WTC11 (cell line): ENCODE data around the gene TANGO6.

ENCODE experiments used
- AR ChIP-seq: fragments of 250-450 bp; sonication (Bioruptor Pico); IDR thresholded peaks from 2 replicates; pipeline ENCODE4 v1.9.0; 2021; ENCODE audit warnings: mild to moderate bottlenecking
- CTCF ChIP-seq: fragments of 200-600 bp; IDR thresholded peaks from 2 replicates; pipeline ENCODE4 v1.8.0; 2022; ENCODE audit warnings: antibody characterized with exemption
- FOXP1 ChIP-seq: sonication (generic); formaldehyde crosslinking; IDR thresholded peaks from 2 replicates; pipeline ENCODE4 v1.8.0; 2022; ENCODE audit warnings: missing genetic modification reagents, mild to moderate bottlenecking, moderate library complexity, borderline replicate concordance
- IRF2 ChIP-seq: sonication (generic); formaldehyde crosslinking; IDR thresholded peaks from 2 replicates; pipeline ENCODE4 v1.8.0; 2022; ENCODE audit warnings: low read depth, missing genetic modification reagents, borderline replicate concordance
- SP1 ChIP-seq: sonication (generic); formaldehyde crosslinking; conservative IDR thresholded peaks from 2 replicates; pipeline ENCODE4 v1.8.1; 2022; ENCODE audit warnings: missing genetic modification reagents
- TF ChIP-seq, protein P1 (sequence below): fragments of 250-450 bp; sonication (Bioruptor Pico); IDR thresholded peaks from 2 replicates; pipeline ENCODE4 v1.9.0; 2021; ENCODE audit warnings: mild to moderate bottlenecking
- TF ChIP-seq, protein P2 (sequence below): sonication (generic); formaldehyde crosslinking; IDR thresholded peaks from 2 replicates; pipeline ENCODE4 v1.8.0; 2023; ENCODE audit warnings: missing genetic modification reagents

GRCh38 chr16:68834550-68834949 is 8.8 kb upstream of the TANGO6 start:
- TF ChIP-seq SP1 (CRISPR knock-in tag) (no peak), FOXP1 (CRISPR knock-in tag) (no peak), CTCF (no peak), AR (CRISPR knock-in tag) (no peak), IRF2 (no peak)
- TF ChIP-seq, protein P1, sequence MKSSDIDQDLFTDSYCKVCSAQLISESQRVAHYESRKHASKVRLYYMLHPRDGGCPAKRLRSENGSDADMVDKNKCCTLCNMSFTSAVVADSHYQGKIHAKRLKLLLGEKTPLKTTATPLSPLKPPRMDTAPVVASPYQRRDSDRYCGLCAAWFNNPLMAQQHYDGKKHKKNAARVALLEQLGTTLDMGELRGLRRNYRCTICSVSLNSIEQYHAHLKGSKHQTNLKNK (CRISPR knock-in tag) = no peak
- TF ChIP-seq, protein P2, sequence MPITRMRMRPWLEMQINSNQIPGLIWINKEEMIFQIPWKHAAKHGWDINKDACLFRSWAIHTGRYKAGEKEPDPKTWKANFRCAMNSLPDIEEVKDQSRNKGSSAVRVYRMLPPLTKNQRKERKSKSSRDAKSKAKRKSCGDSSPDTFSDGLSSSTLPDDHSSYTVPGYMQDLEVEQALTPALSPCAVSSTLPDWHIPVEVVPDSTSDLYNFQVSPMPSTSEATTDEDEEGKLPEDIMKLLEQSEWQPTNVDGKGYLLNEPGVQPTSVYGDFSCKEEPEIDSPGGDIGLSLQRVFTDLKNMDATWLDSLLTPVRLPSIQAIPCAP = no peak
